H1 (cell line): ENCODE measurements around the gene TCFL5. TPM values are rescaled to one million over a fixed set of nuclear protein-coding genes. Genes with fewer than 3 reads are reported as not detected.

Source experiments
- CTCF ChIA-PET: fragments of 300-600 bp; sonication (Branson Sonifier 250); formaldehyde crosslinking; loops from one replicate; lab custom pipeline; 2021; ENCODE audit not compliant: partially characterized antibody; lab: Charles Lee
- POLR2A ChIA-PET: fragments of 300-600 bp; sonication (Branson Sonifier 250); formaldehyde crosslinking; loops from one replicate; lab custom pipeline; 2021; ENCODE audit warnings: inconsistent platforms; ENCODE audit not compliant: partially characterized antibody; lab: Charles Lee
- DNase-seq, 2 experiments: peaks; one replicate each; pipeline versions ENCODE4 v3.0.0 to v3.0.0-alpha.2; 2010 to 2022; ENCODE audit warnings: low spot score in 2 of 2, low read depth in 1 of 2, mixed read lengths in 1 of 2
- FAIRE-seq: peaks from 2 replicates; lab custom pipeline; 2011; peaks lifted over from hg19 to GRCh38; lab: Jason Lieb, UNC
- H2AFZ ChIP-seq: 2 replicates; pipeline ENCODE4 v1.8.1; 2012; ENCODE audit warnings: low read length, inconsistent platforms
- H2AK5ac ChIP-seq: 2 replicates; pipeline ENCODE4 v1.6.1; 2013; ENCODE audit warnings: low read depth, low read length
- H2BK120ac ChIP-seq: replicated peaks from 2 replicates; pipeline ENCODE3; 2013; ENCODE audit warnings: low read depth, low read length, inconsistent platforms
- H2BK12ac ChIP-seq: 2 replicates; pipeline ENCODE4 v1.6.1; 2013; ENCODE audit warnings: low read depth, low read length
- H2BK15ac ChIP-seq: 2 replicates; pipeline ENCODE4 v1.6.1; 2013; ENCODE audit warnings: low read length
- H2BK20ac ChIP-seq: 2 replicates; pipeline ENCODE4 v1.6.1; 2013; ENCODE audit warnings: low read length
- H2BK5ac ChIP-seq: 2 replicates; pipeline ENCODE4 v1.6.1; 2013; ENCODE audit warnings: low read depth, low read length
- H3K14ac ChIP-seq: 2 replicates; pipeline ENCODE4 v1.6.1; 2013; ENCODE audit warnings: inconsistent platforms; ENCODE audit not compliant: insufficient read length
- H3K18ac ChIP-seq: 2 replicates; pipeline ENCODE4 v1.6.1; 2013; ENCODE audit warnings: low read length; ENCODE audit errors: extremely low read depth
- H3K23ac ChIP-seq: 2 replicates; pipeline ENCODE4 v1.6.1; 2013; ENCODE audit warnings: inconsistent platforms; ENCODE audit not compliant: insufficient read length
- H3K23me2 ChIP-seq: 2 replicates; pipeline ENCODE4 v1.6.1; 2013; ENCODE audit warnings: low read depth, low read length
- H3K27ac ChIP-seq: 2 replicates; pipeline ENCODE4 v1.6.1; 2011; ENCODE audit warnings: low read depth, low read length, inconsistent platforms
- H3K27me3 ChIP-seq, 4 experiments: replicated peaks in 1 of 4; 1 replicate in 1 of 4; 2 replicates in 3 of 4; pipeline versions ENCODE4 v1.6.1 to v1.8.1; 2011 to 2013; ENCODE audit warnings: low read length in 3 of 4, mild to moderate bottlenecking in 3 of 4, inconsistent platforms in 2 of 4, mixed read lengths in 2 of 4, moderate library complexity in 1 of 4; ENCODE audit not compliant: control insufficient read depth in 3 of 4, insufficient read depth in 3 of 4; ENCODE audit errors: extremely low read depth in 1 of 4
- H3K36me3 ChIP-seq, 4 experiments: 2 replicates each; pipeline versions ENCODE4 v1.6.1 to v1.8.1; 2011 to 2013; ENCODE audit warnings: mild to moderate bottlenecking in 4 of 4, low read length in 3 of 4, moderate library complexity in 2 of 4, control low read depth in 1 of 4, inconsistent platforms in 1 of 4; ENCODE audit not compliant: insufficient read depth in 4 of 4, control insufficient read depth in 2 of 4
- H3K4ac ChIP-seq: replicated peaks from 2 replicates; pipeline ENCODE3; 2013; ENCODE audit warnings: low read length, low read depth, mixed read lengths, inconsistent platforms; ENCODE audit not compliant: insufficient read length
- H3K4me1 ChIP-seq, 4 experiments: replicated peaks in 1 of 4; 1 replicate in 1 of 4; 2 replicates in 3 of 4; pipeline versions ENCODE4 v1.6.1 to v1.8.1; 2011 to 2013; ENCODE audit warnings: low read length in 3 of 4, inconsistent platforms in 2 of 4, mixed read lengths in 1 of 4; ENCODE audit not compliant: insufficient read depth in 4 of 4, control insufficient read depth in 3 of 4
- H3K4me2 ChIP-seq, 2 experiments: 2 replicates each; pipeline versions ENCODE4 v1.6.1 to v1.8.1; 2011 to 2013; ENCODE audit warnings: low read depth in 2 of 2, low read length in 2 of 2, control low read depth in 1 of 2, inconsistent platforms in 1 of 2, mild to moderate bottlenecking in 1 of 2; ENCODE audit not compliant: insufficient read depth in 1 of 2
- H3K4me3 ChIP-seq, 4 experiments: fragments of 200-600, 300-600 bp in 1 of 4; sonication (generic), shearing (Covaris generic), sonication (Bioruptor Twin) in 1 of 4; 2 replicates each; pipeline versions ENCODE4 v1.5.1 to v1.8.1; 2011 to 2016; ENCODE audit warnings: low read length in 4 of 4, low read depth in 3 of 4, control low read depth in 2 of 4, inconsistent platforms in 2 of 4, mild to moderate bottlenecking in 2 of 4, mixed read lengths in 1 of 4, moderate library complexity in 1 of 4; ENCODE audit not compliant: insufficient read depth in 2 of 4; ENCODE audit errors: extremely low read depth in 1 of 4
- H3K56ac ChIP-seq: replicated peaks from 2 replicates; pipeline ENCODE3; 2013; ENCODE audit warnings: low read depth, mild to moderate bottlenecking, mixed read lengths, low read length, inconsistent platforms; ENCODE audit not compliant: insufficient read length
- H3K79me1 ChIP-seq: 2 replicates; pipeline ENCODE4 v1.6.1; 2013; ENCODE audit warnings: low read depth, low read length, control low read depth
- H3K79me2 ChIP-seq, 2 experiments: 2 replicates each; pipeline versions ENCODE4 v1.6.1 to v1.8.1; 2012 to 2013; ENCODE audit warnings: low read length in 2 of 2, mild to moderate bottlenecking in 2 of 2, inconsistent platforms in 1 of 2; ENCODE audit not compliant: insufficient read depth in 2 of 2, control insufficient read depth in 1 of 2
- H3K9ac ChIP-seq, 4 experiments: replicated peaks in 1 of 4; 1 replicate in 1 of 4; 2 replicates in 3 of 4; pipeline versions ENCODE4 v1.6.1 to v1.8.1; 2011 to 2013; ENCODE audit warnings: low read depth in 3 of 4, low read length in 3 of 4, control low read depth in 2 of 4, mild to moderate bottlenecking in 2 of 4, moderate library complexity in 2 of 4, inconsistent platforms in 1 of 4; ENCODE audit errors: extremely low read depth in 1 of 4
- H3K9me3 ChIP-seq, 2 experiments: 2 replicates each; pipeline versions ENCODE4 v1.6.1 to v1.8.1; 2012 to 2013; ENCODE audit warnings: mild to moderate bottlenecking in 2 of 2, moderate library complexity in 2 of 2, control low read depth in 1 of 2, inconsistent platforms in 1 of 2, low read depth in 1 of 2, low read length in 1 of 2, mixed read lengths in 1 of 2; ENCODE audit not compliant: insufficient read depth in 2 of 2
- H4K20me1 ChIP-seq, 2 experiments: replicated peaks in 1 of 2; 2 replicates each; pipeline versions ENCODE3 to v1.8.1; 2011 to 2013; ENCODE audit warnings: inconsistent platforms in 2 of 2, low read length in 2 of 2, mild to moderate bottlenecking in 1 of 2; ENCODE audit not compliant: insufficient read depth in 2 of 2, control insufficient read depth in 1 of 2
- H4K5ac ChIP-seq: 2 replicates; pipeline ENCODE4 v1.6.1; 2013; ENCODE audit warnings: low read length, low read depth, mixed read lengths, inconsistent platforms; ENCODE audit not compliant: insufficient read length
- H4K8ac ChIP-seq: 2 replicates; pipeline ENCODE4 v1.8.0; 2013; ENCODE audit warnings: mild to moderate bottlenecking, moderate library complexity, low read length, inconsistent platforms; ENCODE audit not compliant: insufficient read depth; ENCODE audit errors: extremely low read depth
- H4K91ac ChIP-seq: replicated peaks from 2 replicates; pipeline ENCODE3; 2013; ENCODE audit warnings: low read length, mixed read lengths, inconsistent platforms; ENCODE audit not compliant: insufficient read length
- ASH2L ChIP-seq: fragments of 200-600, 300-600 bp; sonication (generic); IDR thresholded peaks from one replicate; pipeline ENCODE4 v1.7.1; 2017; ENCODE audit warnings: low read length
- E2F6 ChIP-seq: IDR thresholded peaks from 2 replicates; pipeline ENCODE4 v1.6.1; 2012; ENCODE audit warnings: inconsistent platforms
- RFX5 ChIP-seq: IDR thresholded peaks from 2 replicates; pipeline ENCODE4 v1.6.1; 2011; ENCODE audit warnings: low read depth, low read length, improper control_type of control experiment, borderline replicate concordance
- SAP30 ChIP-seq: fragments of 300-600 bp; sonication (generic); IDR thresholded peaks from 2 replicates; pipeline ENCODE4 v1.7.1; 2012; ENCODE audit warnings: low read length, moderate library complexity, mild to moderate bottlenecking, inconsistent platforms; ENCODE audit not compliant: insufficient read depth, insufficient replicate concordance
- SIRT6 ChIP-seq: IDR thresholded peaks from one replicate; pipeline ENCODE4 v1.7.1; 2012; ENCODE audit warnings: low read length, inconsistent platforms
- TBP ChIP-seq: IDR thresholded peaks from 2 replicates; pipeline ENCODE4 v1.6.1; 2011; ENCODE audit warnings: low read depth, low read length, improper control_type of control experiment
- WGBS, 2 experiments: shearing (Covaris generic) in 1 of 2; methylation state at CpG; one replicate each; pipeline versions ENCODE4 v1.1.6 to v1.1.7; 2013 to 2015; ENCODE audit warnings: low lambda C conversion rate in 2 of 2, mixed read lengths in 2 of 2, inconsistent platforms in 1 of 2, low coverage in 1 of 2, missing lambda C conversion rate in 1 of 2; ENCODE audit not compliant: insufficient replicate concordance in 2 of 2, insufficient coverage in 1 of 2, insufficient read length in 1 of 2; ENCODE audit errors: extremely low coverage in 1 of 2, missing lambda C conversion rate in 1 of 2; 5-methylcytosine and 5-hydroxymethylcytosine counted together
- polyA plus RNA-seq, 7 experiments: library from polyadenylated mRNA; depleted of rRNA in 3 of 7; stranded (reverse) in 5 of 7; unstranded in 2 of 7; fragments of >200 nt in 5 of 7; fragments of 200-250 nt in 2 of 7; gene quantifications; 1 replicate in 5 of 7; 2 replicates in 1 of 7; 4 replicates in 1 of 7; pipeline versions ENCODE4 v1.2.1 to v1.2.3, GENCODE V29; 2011 to 2013; ENCODE audit warnings: missing spikeins in 2 of 7, mixed read lengths in 2 of 7
- total RNA-seq: library from RNA; stranded (reverse); fragmentation: NEBNext Ultra II Directional; extraction: Animal tissue kit (Norgen Biotek cat#: 25700); gene quantifications from 2 replicates; pipeline ENCODE4 v1.2.1, GENCODE V29; 2021

TCFL5 gene
- total and polyA plus RNA-seq, 2 of the 8 experiments (the other 6 are each of a cell fraction or from before 2014, with no cell fraction given): 6.2 to 15.0 TPM

GRCh38 chr20:62812181-62812906, 49.3 kb downstream of the TCFL5 start:
- Histone ChIP-seq H3K4me3 (no peak overlapping the region), H3K9me3 (no peaks in the 10 kb centered on the region), H2BK12ac (no peak overlapping the region), H3K18ac (no peak overlapping the region), H2BK120ac (no peak overlapping the region), H3K4ac (no peak overlapping the region), H4K5ac (no peak overlapping the region), H3K79me2 (no peaks in the 10 kb centered on the region), H3K4me2 (no peak overlapping the region), H3K23ac (no peak overlapping the region), H3K9ac (no peak overlapping the region), H2BK5ac (no peak overlapping the region), H3K27me3 (peaks cover 0 to 5% (median under 1%) of the 10 kb centered on the region in 4 experiments; a peak in 2 of 7 replicates), H4K91ac (no peak overlapping the region), H2AFZ (no peak overlapping the region), H2BK20ac (no peak overlapping the region), H3K14ac (no peak overlapping the region), H3K36me3 (peaks cover 0 to 20% (median 9%) of the 10 kb centered on the region in 4 experiments; a peak in 4 of 8 replicates), H4K8ac (no peak overlapping the region), H3K79me1 (no peaks in the 10 kb centered on the region), H3K27ac (no peak overlapping the region), H2BK15ac (no peak overlapping the region), H3K4me1 (peaks cover 0 to 13% (median 8%) of the 10 kb centered on the region in 4 experiments; a peak in 5 of 7 replicates), H3K23me2 (peaks cover 11% of the 10 kb centered on the region), H4K20me1 (peaks cover 0 to 8% of the 10 kb centered on the region in 2 experiments), H3K56ac (no peak overlapping the region), H2AK5ac (no peak overlapping the region)
- ChIA-PET CTCF (interaction anchor here (0.9 to 1.9 kb wide), 2 partner anchors 10 to 21 kb away, joined by 3 to 8 read pairs; no protein-coding TSS in a partner anchor), POLR2A (no interaction called here)
- no peak for TF ChIP-seq RFX5
- no peak for TF ChIP-seq TBP
- TF ChIP-seq SIRT6: no peak
- no peak for TF ChIP-seq ASH2L
- no peak for TF ChIP-seq SAP30
- TF ChIP-seq E2F6: no peak
- 91% methylated on average over 20 of the region's 43 CpGs; no CpG with 5 or more reads in 1 of the 2 experiments for WGBS, 2 experiments
- DNase-seq: no peak
- FAIRE-seq: no peak
